Muscle of arm (tissue), 12 donors: Measurements from ENCODE around the gene KLHL17. TPM values are rescaled to one million over a fixed set of nuclear protein-coding genes. Genes with fewer than 3 reads are reported as not detected.

Experiments used
- polyA plus RNA-seq, 12 donors: library from polyadenylated mRNA; unstranded; fragments of 120-200 nt; gene quantifications; one replicate each; pipeline ENCODE4 v1.2.1, GENCODE V29; 2013; ENCODE audit not compliant: insufficient read length in 12 of 12

Gene KLHL17
- polyA plus RNA-seq, 12 donors = 2.6 to 11.4 (median 4.8) TPM; not detected in 2

Other genes starting within 250 kb of the KLHL17 start
- gene SAMD11, start 36.7 kb upstream of the KLHL17 start, polyA plus RNA-seq = 10 to 100 TPM in 1 of 12 donors, 1 to 10 TPM in 10, not detected in 1; 2.1 to 23.0 (median 4.0) TPM
- gene NOC2L, start 1.3 kb upstream of the KLHL17 start, polyA plus RNA-seq = 10 to 100 TPM in 11 of 12 donors, not detected in 1; 30.3 to 46.8 (median 38.0) TPM
- 1 to 10 TPM in 3 of 12 donors, not detected in 9; 1.2 to 6.2 (median 1.4) TPM for gene PLEKHN1, start 5.9 kb downstream of the KLHL17 start, polyA plus RNA-seq
- gene PERM1, start 21.5 kb downstream of the KLHL17 start, polyA plus RNA-seq = 1 to 10 TPM in 9 of 12 donors, under 1 TPM in 1, not detected in 2; 0.73 to 5.3 (median 1.7) TPM
- 10 to 100 TPM in 7 of 12 donors, 1 to 10 TPM in 4, not detected in 1; 6.4 to 34.3 (median 10.3) TPM for gene HES4, start 39.5 kb downstream of the KLHL17 start, polyA plus RNA-seq
- 10 to 100 TPM in 1 of 12 donors, 1 to 10 TPM in 10, not detected in 1; 5.0 to 28.8 (median 6.8) TPM for gene ISG15, start 52.9 kb downstream of the KLHL17 start, polyA plus RNA-seq
- gene AGRN, start 59.5 kb downstream of the KLHL17 start, polyA plus RNA-seq = 10 to 100 TPM in 11 of 12 donors, not detected in 1; 26.2 to 84.3 (median 35.7) TPM
- gene RNF223, start 113.7 kb downstream of the KLHL17 start, polyA plus RNA-seq = under 1 TPM in 5 of 12 donors, not detected in 7; 0.09 to 0.43 (median 0.13) TPM
- gene C1orf159, start 155.5 kb downstream of the KLHL17 start, polyA plus RNA-seq = 10 to 100 TPM in 1 of 12 donors, 1 to 10 TPM in 10, not detected in 1; 3.5 to 11.4 (median 5.6) TPM
- gene TTLL10, start 213.3 kb downstream of the KLHL17 start, polyA plus RNA-seq = under 1 TPM in 7 of 12 donors, not detected in 5; 0.10 to 0.72 (median 0.33) TPM
- 1 to 10 TPM in 9 of 12 donors, under 1 TPM in 1, not detected in 2; 0.87 to 4.2 (median 2.6) TPM for gene TNFRSF18, start 246.0 kb downstream of the KLHL17 start, polyA plus RNA-seq